GM11168 (cell line): Measurements from ENCODE around the gene PRSS53.

Experiments
- in situ Hi-C: fragments of 300-500 bp; cut with MboI; formaldehyde crosslinking; loops from one replicate; pipeline ENCODE4 v1.12.0; 2022; ENCODE audit warnings: low sequenced_read_pairs; ENCODE audit not compliant: unreplicated experiment

Gene PRSS53

GRCh38 chr16:31080756-31081419 is 7.9 kb downstream of the PRSS53 start:
- in situ Hi-C loops: no loop called here

GRCh38 chr16:31080035-31080629 is 8.6 kb downstream of the PRSS53 start:
- in situ Hi-C loops: no loop called here

DNA sequence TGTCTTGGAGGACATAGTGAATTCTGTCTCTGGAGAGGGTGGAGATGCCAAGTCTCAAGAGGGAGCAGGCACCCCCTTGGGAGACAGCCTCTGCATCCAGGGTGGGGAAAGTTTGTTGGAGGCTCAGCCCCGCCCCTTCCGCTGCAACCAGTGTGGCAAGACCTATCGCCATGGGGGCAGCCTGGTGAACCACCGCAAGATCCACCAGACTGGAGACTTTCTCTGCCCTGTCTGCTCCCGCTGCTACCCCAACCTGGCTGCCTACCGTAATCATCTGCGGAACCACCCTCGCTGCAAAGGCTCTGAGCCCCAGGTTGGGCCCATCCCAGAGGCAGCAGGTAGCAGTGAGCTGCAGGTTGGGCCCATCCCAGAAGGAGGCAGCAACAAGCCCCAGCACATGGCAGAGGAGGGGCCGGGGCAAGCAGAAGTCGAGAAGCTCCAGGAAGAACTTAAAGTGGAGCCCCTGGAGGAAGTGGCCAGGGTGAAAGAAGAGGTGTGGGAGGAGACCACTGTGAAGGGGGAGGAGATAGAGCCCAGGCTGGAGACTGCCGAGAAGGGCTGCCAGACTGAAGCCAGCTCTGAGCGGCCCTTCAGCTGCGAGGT is 9.3 kb downstream of the PRSS53 start:
- in situ Hi-C loops: no loop called here

DNA sequence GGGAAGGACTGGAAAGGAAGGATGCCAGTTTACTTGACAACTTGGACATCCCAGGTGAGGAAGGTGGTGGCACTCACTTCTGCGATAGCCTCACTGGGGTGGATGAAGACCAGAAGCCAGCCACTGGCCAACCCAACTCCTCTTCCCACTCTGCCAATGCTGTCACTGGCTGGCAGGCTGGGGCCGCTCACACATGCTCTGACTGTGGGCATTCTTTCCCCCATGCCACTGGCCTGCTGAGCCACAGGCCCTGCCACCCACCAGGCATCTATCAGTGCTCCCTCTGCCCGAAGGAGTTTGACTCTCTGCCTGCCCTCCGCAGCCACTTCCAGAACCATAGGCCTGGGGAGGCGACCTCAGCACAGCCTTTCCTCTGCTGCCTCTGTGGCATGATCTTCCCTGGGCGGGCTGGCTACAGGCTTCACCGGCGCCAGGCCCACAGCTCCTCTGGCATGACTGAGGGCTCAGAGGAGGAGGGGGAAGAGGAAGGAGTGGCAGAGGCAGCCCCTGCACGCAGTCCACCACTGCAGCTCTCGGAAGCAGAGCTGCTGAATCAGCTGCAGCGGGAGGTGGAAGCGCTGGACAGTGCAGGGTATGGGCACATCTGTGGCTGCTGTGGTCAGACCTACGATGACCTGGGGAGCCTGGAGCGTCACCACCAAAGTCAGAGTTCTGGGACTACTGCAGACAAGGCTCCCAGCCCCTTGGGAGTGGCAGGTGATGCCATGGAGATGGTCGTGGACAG is 10.0 kb downstream of the PRSS53 start:
- in situ Hi-C loops: no loop called here

DNA sequence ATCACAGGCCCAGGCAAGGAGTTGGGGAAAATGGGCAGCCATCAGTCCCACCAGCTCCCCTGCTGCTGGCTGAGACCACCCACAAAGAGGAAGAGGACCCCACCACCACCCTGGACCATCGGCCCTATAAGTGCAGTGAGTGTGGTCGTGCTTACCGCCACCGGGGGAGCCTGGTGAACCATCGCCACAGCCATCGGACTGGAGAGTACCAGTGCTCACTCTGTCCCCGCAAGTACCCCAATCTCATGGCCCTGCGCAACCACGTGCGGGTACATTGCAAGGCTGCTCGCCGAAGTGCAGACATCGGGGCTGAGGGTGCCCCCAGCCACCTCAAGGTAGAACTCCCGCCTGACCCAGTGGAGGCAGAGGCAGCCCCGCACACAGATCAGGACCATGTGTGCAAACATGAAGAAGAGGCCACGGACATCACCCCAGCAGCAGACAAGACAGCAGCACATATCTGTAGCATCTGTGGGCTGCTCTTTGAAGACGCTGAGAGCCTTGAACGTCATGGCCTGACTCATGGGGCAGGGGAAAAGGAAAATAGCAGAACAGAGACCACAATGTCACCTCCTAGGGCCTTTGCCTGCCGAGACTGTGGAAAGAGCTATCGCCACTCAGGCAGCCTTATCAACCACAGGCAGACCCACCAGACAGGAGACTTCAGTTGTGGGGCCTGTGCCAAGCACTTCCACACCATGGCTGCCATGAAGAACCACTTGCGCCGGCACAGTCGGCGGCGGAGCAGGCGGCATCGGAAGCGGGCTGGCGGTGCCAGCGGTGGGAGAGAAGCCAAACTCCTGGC is 10.9 kb downstream of the PRSS53 start:
- in situ Hi-C loops: no loop called here

- in situ Hi-C loops: no loop called here
Observed at GRCh38 chr16:31077024-31077423, 11.7 kb downstream of the PRSS53 start.

DNA sequence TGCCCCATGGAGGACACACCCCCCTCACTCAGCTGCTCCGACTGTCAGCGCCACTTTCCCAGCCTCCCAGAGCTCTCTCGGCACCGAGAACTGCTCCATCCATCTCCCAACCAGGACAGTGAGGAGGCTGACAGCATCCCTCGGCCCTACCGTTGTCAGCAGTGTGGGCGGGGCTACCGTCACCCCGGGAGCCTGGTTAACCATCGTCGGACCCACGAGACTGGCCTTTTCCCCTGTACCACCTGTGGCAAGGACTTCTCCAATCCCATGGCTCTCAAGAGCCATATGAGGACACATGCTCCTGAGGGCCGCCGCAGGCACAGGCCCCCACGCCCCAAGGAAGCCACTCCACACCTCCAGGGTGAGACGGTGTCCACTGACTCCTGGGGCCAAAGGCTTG is 12.4 kb downstream of the PRSS53 start:
- in situ Hi-C loops: no loop called here

DNA sequence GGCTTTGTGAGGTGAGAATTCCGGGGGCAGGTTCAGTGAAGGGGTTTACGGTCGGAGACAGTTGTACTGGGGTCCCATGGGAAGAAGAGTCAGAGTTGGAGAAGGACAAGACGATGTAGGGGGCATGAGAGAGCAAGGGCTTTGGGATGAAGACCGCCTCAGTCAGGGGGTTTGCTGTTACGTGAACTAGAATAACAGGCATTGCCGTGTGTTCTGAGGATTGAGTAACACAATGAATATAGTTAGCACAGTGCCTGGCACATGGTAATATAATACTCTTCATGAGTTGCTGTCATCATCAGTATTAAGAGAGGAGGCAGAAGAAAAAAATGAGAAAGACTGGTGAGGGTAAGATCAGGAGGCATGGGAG is 13.9 kb downstream of the PRSS53 start:
- in situ Hi-C loops: no loop called here

- in situ Hi-C loops: no loop called here
Observed at GRCh38 chr16:31073970-31074813, 14.6 kb downstream of the PRSS53 start, which contains the start of the genes ZNF646 and ZNF668. Gene ZNF646, plus strand, starts transcription at chr16:31074422. Its CDS starts 1,903 bp downstream, at chr16:31076325. Gene ZNF668, minus strand, starts transcription at chr16:31074240. Its CDS starts 9,781 bp downstream, at chr16:31064459.

DNA sequence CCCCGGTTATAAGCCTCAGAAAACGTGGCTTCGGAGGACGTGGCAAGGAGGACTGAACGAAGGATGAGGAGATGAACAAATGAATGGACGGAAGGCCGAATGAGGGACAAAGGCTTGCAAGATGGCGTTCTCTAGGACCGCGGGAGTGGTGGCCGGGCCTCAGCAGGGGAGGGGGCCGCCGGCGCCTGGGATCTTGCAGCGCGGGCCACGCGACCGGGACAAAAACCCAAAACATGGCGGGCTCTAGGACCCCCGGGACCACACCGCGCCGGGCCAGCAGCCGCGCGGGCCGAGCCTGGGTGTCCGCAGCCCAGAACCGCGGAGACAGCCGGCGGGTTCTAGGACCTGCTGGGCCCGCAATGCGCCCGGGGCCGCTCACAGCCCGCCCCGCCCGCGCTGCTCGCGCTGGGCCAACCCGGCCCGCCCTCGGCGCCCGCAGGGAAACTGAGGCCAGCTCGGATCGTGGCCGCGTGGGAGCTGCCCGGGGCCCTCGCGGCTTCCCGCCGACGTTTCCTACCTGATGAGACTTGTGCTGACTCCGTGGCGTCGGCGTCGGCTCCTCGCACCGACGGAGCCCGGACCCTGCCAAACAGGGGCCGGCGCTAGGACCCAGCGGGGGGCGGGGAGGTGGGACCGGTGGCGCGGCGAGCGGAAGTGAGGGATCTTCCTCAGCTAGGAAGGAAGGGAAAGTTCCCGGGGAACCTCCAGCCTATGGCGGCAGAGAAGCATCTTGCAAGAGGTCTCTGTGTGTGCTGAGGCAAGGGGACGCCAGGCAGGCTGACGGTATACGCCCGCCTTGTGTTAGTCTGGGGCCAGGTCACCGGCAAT is 15.4 kb downstream of the PRSS53 start:
- in situ Hi-C loops: no loop called here

GRCh38 chr16:31072540-31073141 is 16.1 kb downstream of the PRSS53 start:
- in situ Hi-C loops: no loop called here

DNA sequence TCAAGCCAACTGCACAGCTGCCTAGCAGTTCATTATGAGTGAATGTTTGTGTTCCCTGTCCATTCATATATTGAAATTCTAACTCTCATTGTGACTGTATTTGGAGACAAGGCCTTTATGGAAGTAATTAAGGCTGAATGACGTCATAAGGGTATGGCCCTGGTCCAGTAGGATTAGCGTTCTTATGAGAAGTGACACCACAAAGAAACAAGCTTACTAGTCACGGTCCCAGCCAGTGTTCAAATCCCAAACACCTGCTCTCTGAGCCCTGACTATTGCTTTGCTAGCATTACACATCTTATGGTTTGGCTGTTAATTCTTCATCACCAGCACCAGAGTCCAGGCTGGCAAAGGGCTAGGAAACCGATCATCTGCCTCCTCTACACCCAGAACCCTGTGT is 16.9 kb downstream of the PRSS53 start:
- in situ Hi-C loops: no loop called here

DNA sequence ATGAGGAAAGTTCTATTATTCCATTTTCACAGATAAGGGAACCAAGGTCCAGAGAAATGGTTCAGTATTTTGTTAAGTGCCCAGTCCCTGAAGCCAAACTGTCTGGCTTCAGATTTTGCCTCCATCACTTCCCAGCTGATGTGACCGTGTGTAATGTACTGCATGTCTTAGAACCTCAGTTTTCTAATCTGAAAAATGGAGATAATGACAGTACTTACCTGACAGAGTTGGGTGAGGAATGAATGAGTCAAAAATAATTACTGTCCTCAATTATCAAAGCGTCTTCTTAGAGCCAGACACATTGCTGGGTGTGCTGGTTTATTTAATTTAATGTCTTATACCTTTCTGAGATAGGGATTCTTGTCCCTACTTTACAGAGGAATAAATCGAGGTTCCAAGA is 21.4 kb downstream of the PRSS53 start:
- in situ Hi-C loops: no loop called here

DNA sequence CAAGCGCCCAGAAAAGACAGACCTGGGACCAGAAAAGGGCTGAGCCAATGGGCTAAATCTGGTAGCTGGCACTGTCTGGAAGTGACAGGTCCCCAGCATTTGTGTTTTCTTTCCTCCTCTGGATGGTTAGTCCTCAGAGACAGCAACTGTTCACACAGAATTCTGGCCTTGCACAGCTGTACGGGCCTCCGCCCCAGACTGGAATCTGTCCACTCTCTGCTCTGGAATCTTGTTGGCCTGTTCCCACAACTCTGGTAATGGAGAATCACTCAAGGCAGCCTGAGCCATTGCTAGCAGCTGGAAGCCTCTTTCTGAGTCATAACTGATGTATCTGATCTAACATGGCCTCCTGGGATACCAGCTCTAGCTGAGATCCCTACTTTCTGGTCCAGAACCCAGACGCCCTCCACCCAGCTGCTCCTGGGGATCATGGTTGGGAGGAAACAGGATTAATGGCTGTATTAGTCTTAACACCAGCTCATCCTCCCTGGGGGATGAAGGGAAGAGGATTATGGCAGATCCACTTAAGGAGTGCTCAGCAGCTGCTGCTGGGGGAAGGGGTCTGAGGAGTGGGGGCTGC is 23.8 kb downstream of the PRSS53 start:
- in situ Hi-C loops: no loop called here

DNA sequence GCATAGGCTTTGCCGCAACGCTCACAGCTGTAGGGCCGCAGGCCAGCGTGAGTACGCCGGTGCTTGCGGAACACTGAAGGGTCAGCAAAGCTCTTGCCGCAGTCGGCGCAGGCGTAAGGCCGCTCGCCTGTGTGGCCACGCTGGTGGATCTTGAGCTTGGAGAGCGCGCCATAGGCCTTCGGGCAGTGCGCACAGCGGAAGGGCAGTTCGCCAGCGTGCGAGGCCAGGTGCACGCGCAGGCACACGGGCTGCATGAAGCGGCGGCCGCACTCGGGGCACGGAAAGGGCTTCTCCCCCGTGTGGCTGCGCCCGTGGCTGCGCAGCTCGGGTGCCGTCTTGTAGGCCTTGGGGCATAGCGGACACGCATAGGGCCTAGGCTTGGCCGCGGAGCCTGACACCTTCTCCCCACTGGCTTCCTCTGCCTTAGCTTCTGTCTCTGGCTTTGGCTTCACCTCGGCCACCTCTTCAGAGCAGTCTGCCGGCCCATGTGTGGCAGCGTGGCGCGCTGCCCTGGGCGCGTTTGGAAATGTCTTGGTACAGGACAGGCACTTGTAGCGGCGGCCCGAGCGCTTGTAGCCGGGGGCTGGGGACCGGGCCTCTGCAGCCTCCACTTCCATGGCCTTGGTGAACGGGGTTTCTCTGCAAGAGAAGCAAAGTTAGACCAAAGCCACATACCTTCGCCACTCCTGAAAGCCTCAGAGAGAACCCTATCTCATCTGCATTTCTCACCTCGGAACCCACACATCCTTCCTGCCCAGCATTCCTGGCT is 24.7 kb downstream of the PRSS53 start:
- in situ Hi-C loops: no loop called here

DNA sequence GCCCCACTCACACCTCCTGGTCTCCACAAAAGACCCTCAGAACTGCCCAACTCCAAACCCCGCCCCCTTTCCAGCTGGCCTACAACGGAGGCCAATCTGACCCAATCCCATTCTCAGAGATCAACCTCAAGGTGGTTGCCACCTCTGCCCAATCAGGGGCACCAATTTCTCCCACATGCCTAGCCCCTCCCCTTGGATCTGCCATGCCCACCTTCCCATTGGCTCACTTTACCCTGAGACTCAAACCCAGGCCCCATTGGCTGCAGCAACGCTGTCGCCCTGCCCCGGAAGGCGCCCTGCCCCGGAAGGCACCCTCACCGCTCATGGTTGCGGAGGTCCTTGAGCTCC is 25.3 kb downstream of the PRSS53 start:
- in situ Hi-C loops: no loop called here

DNA sequence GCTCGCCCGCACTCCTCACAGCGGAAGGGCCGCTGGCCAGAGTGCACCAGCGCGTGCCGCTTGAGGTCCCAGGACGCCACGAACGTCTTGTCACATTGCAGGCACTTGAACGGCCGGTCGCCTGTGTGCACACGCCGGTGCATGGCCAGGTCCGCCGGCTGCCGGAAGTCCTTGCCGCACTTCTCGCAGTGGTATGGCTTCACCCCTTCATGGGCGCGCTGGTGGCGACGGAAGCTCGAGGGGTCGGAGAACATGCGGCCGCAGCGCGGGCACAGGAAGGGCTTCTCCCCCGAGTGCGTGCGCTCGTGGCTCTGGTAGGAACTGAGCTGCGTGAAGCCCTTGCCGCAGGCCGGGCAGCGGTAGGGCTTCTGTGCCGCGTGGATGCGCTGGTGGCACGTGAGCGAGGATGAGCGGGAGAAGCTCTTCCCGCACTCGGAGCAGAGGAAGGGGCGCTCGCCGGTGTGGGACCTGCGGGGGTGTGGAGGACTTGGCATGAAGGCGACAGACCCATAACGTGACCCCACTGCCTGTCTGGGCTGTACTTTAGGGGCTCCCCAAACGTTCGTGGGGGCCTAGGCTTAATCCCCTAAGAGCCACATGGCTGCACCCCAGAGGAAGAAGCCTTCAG is 26.8 kb downstream of the PRSS53 start:
- in situ Hi-C loops: no loop called here
